A673 (cell line): ENCODE data around the gene RNF135. TPM values are rescaled to one million over a fixed set of nuclear protein-coding genes. Genes with fewer than 3 reads are reported as not detected.
"Not testable (repeated sequence)": the region's sequence is repeated elsewhere in the genome, so short reads cannot be mapped to it uniquely, and the experiment has no call there.

Experiments used
- BruUV-seq: library from RNA; stranded (reverse); fragments of 400-500 nt; replicated peaks from 2 replicates; lab custom pipeline; 2021; lab: Mats Ljungman, UMichigan
- CTCF ChIA-PET: fragments of 300-600 bp; sonication (Branson Sonifier 250); formaldehyde crosslinking; loops from one replicate; lab custom pipeline; 2022; ENCODE audit warnings: antibody characterized with exemption; lab: Charles Lee
- POLR2A ChIA-PET: fragments of 300-600 bp; sonication (Branson Sonifier 250); formaldehyde crosslinking; loops from one replicate; lab custom pipeline; 2022; ENCODE audit warnings: antibody characterized with exemption; ENCODE audit not compliant: low non-redundant PET; lab: Charles Lee
- DNase-seq: peaks from one replicate; pipeline ENCODE4 v3.0.0-alpha.2; 2015; ENCODE audit warnings: low spot score
- H3K27ac ChIP-seq: fragments of 200-600 bp; sonication (generic); 2 replicates; pipeline ENCODE4 v1.5.1; 2016; ENCODE audit warnings: mixed run types, low read depth, mild to moderate bottlenecking, mixed read lengths, antibody characterized with exemption, low read length; ENCODE audit not compliant: poor library complexity, severe bottlenecking
- H3K27me3 ChIP-seq: fragments of 200-600 bp; sonication (generic); replicated peaks from 2 replicates; pipeline ENCODE4 v1.6.1; 2017; ENCODE audit warnings: mixed run types, low read depth, mild to moderate bottlenecking, mixed read lengths, antibody characterized with exemption, low read length; ENCODE audit not compliant: insufficient read depth, poor library complexity
- H3K36me3 ChIP-seq: fragments of 200-600 bp; sonication (generic); 2 replicates; pipeline ENCODE4 v1.6.1; 2016; ENCODE audit warnings: mixed run types, mild to moderate bottlenecking, mixed read lengths, antibody characterized with exemption, low read length; ENCODE audit not compliant: insufficient read depth, poor library complexity, severe bottlenecking
- H3K4me1 ChIP-seq: fragments of 200-600 bp; sonication (generic); 2 replicates; pipeline ENCODE4 v1.6.1; 2017; ENCODE audit warnings: mixed run types, mild to moderate bottlenecking, mixed read lengths, antibody characterized with exemption, low read length; ENCODE audit not compliant: insufficient read depth, poor library complexity, severe bottlenecking
- H3K4me3 ChIP-seq: fragments of 200-600 bp; sonication (generic); 2 replicates; pipeline ENCODE4 v1.5.1; 2016; ENCODE audit warnings: low read depth, mixed run types, mild to moderate bottlenecking, mixed read lengths, low read length; ENCODE audit not compliant: poor library complexity, severe bottlenecking
- H3K9me3 ChIP-seq: fragments of 200-600 bp; sonication (generic); 2 replicates; pipeline ENCODE4 v1.6.1; 2016; ENCODE audit warnings: mixed run types, low read depth, mild to moderate bottlenecking, mixed read lengths, antibody characterized with exemption, low read length; ENCODE audit not compliant: poor library complexity, severe bottlenecking
- EZH2 ChIP-seq: fragments of 200-600 bp; sonication (generic); IDR thresholded peaks from 2 replicates; pipeline ENCODE4 v1.6.1; 2017; ENCODE audit warnings: borderline replicate concordance, low read depth, mild to moderate bottlenecking, mixed read lengths, antibody characterized with exemption, low read length; ENCODE audit not compliant: poor library complexity, severe bottlenecking
- intact Hi-C: fragments of 100-400 bp; cut with micrococcal nuclease; formaldehyde crosslinking; loops from one replicate; pipeline ENCODE4 v1.10.0; 2022; ENCODE audit not compliant: unreplicated experiment
- total RNA-seq: library from RNA; stranded (reverse); gene quantifications from 2 replicates; pipeline ENCODE4 v1.2.3, GENCODE V29; 2021
- TF ChIP-seq, protein P1 (sequence below): fragments of 300-800, 200-600 bp; sonication (generic); conservative IDR thresholded peaks from 2 replicates; pipeline ENCODE4 v1.5.1; 2017; ENCODE audit warnings: low read depth, mild to moderate bottlenecking, antibody characterized with exemption, low read length, moderate library complexity, mixed read lengths

The RNF135 gene
- total RNA-seq, 1 experiment from 2014 or later: 7.5 TPM

DNA sequence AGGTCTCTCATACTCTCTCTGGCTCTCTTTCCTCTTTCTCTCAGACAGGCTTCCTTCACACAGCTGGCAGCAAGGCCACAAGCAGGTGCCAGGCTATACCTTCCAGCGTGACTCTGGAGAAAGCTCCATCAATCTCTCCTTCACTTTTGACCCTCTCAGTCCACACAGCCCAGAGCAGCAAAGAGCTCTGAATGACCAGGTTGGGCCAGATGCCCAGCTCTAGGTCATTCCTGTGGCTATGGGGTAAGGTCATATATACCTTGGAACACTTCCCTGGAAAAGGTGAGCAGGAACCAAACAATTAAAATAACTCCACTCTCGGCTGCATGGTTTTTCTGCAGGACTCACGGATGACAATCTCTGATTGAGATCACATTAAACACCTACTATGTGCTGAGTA lies 40.3 kb upstream of the RNF135 start:
- no peak overlapping the region for H3K4me3 ChIP-seq
- no peaks in the 10 kb centered on the region for H3K36me3 ChIP-seq
- no peak for DNase-seq
- BruUV-seq: no TSS peak
- intact Hi-C loops: no loop called here
- ChIA-PET CTCF (no interaction called here), POLR2A (no interaction called here)
- TF ChIP-seq, protein P1, sequence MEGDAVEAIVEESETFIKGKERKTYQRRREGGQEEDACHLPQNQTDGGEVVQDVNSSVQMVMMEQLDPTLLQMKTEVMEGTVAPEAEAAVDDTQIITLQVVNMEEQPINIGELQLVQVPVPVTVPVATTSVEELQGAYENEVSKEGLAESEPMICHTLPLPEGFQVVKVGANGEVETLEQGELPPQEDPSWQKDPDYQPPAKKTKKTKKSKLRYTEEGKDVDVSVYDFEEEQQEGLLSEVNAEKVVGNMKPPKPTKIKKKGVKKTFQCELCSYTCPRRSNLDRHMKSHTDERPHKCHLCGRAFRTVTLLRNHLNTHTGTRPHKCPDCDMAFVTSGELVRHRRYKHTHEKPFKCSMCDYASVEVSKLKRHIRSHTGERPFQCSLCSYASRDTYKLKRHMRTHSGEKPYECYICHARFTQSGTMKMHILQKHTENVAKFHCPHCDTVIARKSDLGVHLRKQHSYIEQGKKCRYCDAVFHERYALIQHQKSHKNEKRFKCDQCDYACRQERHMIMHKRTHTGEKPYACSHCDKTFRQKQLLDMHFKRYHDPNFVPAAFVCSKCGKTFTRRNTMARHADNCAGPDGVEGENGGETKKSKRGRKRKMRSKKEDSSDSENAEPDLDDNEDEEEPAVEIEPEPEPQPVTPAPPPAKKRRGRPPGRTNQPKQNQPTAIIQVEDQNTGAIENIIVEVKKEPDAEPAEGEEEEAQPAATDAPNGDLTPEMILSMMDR: no peak
- no peak for TF ChIP-seq EZH2
- no peaks in the 10 kb centered on the region for H3K27me3 ChIP-seq
- no peaks in the 10 kb centered on the region for H3K9me3 ChIP-seq
- no peak overlapping the region for H3K27ac ChIP-seq
- H3K4me1 ChIP-seq: no peaks in the 10 kb centered on the region

DNA sequence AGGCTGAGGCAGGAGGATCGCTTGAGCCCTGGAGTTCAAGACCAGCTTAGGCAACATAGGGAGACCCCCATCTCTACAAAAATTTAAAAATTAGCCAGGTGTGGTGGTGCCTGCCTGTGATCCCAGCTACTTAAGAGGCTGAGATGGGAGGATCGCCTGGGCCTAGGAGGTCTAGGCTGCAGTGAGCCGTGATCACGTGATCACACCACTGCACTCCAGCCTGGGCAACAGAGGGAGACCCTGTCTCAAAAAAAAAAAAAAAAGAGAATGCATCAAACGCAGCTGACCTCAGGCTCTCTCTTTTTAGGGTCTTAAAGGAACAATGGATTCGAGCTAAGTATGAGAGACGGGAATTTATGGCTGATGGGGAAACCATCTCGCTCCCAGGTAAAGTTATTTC lies 39.3 kb upstream of the RNF135 start:
- DNase-seq, CTCF ChIA-PET, H3K9me3 ChIP-seq, H3K27me3 ChIP-seq, intact Hi-C loops, H3K36me3 ChIP-seq, H3K27ac ChIP-seq, H3K4me1 ChIP-seq, BruUV-seq, H3K4me3 ChIP-seq: not testable (repeated sequence)
- POLR2A ChIA-PET: interaction anchor here (0.5 kb wide), 1 partner anchor 10 kb away, joined by 4 read pairs; no protein-coding TSS in a partner anchor

DNA sequence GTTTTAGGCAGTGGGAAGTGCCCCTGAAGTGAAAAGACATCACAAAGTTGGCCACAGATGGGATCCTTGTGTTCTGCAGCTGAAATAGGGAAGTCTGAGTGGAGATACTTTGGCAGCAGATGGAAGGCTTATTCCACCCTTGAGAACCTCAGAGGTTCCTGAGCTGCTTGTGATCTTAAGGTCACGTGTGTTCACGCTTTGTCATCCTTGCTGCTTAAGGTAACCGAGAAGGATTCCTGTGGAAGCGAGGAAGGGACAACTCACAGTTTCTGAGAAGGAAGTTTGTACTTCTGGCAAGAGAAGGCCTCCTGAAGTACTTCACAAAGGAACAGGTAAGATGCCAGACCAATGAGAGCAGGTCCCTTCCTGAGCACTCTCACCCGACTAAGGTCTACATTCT lies 36.9 kb upstream of the RNF135 start:
- Histone ChIP-seq H3K9me3 (no peaks in the 10 kb centered on the region), H3K27me3 (no peaks in the 10 kb centered on the region), H3K27ac (no peak overlapping the region), H3K4me1 (no peaks in the 10 kb centered on the region), H3K36me3 (no peaks in the 10 kb centered on the region), H3K4me3 (no peak overlapping the region)
- TF ChIP-seq, protein P1: no peak
- TF ChIP-seq EZH2: no peak
- CTCF ChIA-PET: no interaction called here
- intact Hi-C loops: no loop called here
- DNase-seq: no peak
- no TSS peak for BruUV-seq
- POLR2A ChIA-PET: no interaction called here

DNA sequence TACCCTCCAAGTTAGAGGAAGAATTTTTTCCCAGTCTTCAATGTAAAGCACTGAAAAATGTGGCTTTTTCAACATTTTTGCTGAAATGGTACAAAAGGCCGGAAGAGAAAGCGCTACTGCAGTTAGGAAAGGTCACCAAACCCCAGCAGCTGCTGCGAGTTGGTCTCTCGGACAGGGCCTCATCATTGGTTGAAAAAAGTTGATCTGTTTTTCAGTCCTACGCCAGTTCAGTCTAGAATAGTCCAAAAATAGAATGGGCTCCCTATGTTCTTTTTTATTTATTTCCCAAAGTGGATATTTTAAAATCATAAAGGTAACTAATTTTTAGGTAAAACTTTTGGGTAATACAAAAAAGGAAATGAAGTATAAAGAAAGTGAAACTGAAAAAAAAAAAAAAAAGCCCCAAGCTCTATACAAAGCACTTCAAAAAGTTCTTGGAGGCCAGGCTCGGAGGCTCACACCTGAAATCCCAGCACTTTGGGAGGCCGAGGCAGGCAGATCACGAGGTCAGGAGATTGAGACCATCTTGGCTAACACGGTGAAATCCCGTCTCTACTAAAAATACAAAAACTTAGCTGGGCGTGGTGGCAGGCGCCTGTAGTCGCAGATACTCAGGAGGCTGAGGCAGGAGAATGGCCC lies 31.7 kb upstream of the RNF135 start:
- H3K27ac ChIP-seq: no peak overlapping the region
- H3K36me3 ChIP-seq: no peaks in the 10 kb centered on the region
- no peak overlapping the region for H3K4me3 ChIP-seq
- H3K9me3 ChIP-seq: no peaks in the 10 kb centered on the region
- ChIA-PET POLR2A (no interaction called here), CTCF (no interaction called here)
- DNase-seq: no peak
- H3K27me3 ChIP-seq: no peaks in the 10 kb centered on the region
- H3K4me1 ChIP-seq: no peaks in the 10 kb centered on the region
- TF ChIP-seq, protein P1: no peak
- TF ChIP-seq EZH2: no peak
- intact Hi-C loops: no loop called here
- BruUV-seq: no TSS peak
